Neuronal stem cell (in vitro differentiated cells): Measurements from ENCODE around the gene C11orf52.

Experiments used
- DNase-seq: peaks from one replicate; pipeline ENCODE4 v3.0.0-alpha.2; 2013; ENCODE audit warnings: low spot score
- H2AFZ ChIP-seq: one replicate; pipeline ENCODE4 v1.6.1; 2013; ENCODE audit warnings: mild to moderate bottlenecking, low read length, inconsistent platforms
- H2AK5ac ChIP-seq: 2 replicates; pipeline ENCODE4 v1.6.1; 2013; ENCODE audit warnings: low read depth, mild to moderate bottlenecking, inconsistent platforms, low read length, moderate library complexity, mixed read lengths
- H2BK120ac ChIP-seq: 2 replicates; pipeline ENCODE4 v1.6.1; 2013; ENCODE audit warnings: low read depth, mild to moderate bottlenecking, inconsistent platforms, low read length, moderate library complexity, mixed read lengths
- H2BK12ac ChIP-seq: one replicate; pipeline ENCODE4 v1.6.1; 2013; ENCODE audit warnings: low read length, inconsistent platforms
- H2BK15ac ChIP-seq: 2 replicates; pipeline ENCODE4 v1.6.1; 2013; ENCODE audit warnings: mild to moderate bottlenecking, low read length, inconsistent platforms, mixed read lengths
- H2BK5ac ChIP-seq: one replicate; pipeline ENCODE4 v1.6.1; 2013; ENCODE audit warnings: inconsistent platforms, mild to moderate bottlenecking, low read length, moderate library complexity
- H3K14ac ChIP-seq: one replicate; pipeline ENCODE4 v1.6.1; 2013; ENCODE audit warnings: low read length, inconsistent platforms
- H3K18ac ChIP-seq: 2 replicates; pipeline ENCODE4 v1.6.1; 2013; ENCODE audit warnings: low read length, inconsistent platforms
- H3K23ac ChIP-seq: 2 replicates; pipeline ENCODE4 v1.6.1; 2013; ENCODE audit warnings: low read depth, mild to moderate bottlenecking, mixed read lengths, low read length, inconsistent platforms; ENCODE audit not compliant: poor library complexity
- H3K27ac ChIP-seq: replicated peaks from 3 replicates; pipeline ENCODE4 v1.5.1; 2013; ENCODE audit warnings: low read length, inconsistent platforms
- H3K27me3 ChIP-seq, 3 experiments: 2 replicates each; pipeline ENCODE4 v1.6.1; 2013; ENCODE audit warnings: low read length in 3 of 3, mild to moderate bottlenecking in 2 of 3, inconsistent platforms in 1 of 3, low read depth in 1 of 3, mixed read lengths in 1 of 3, moderate library complexity in 1 of 3; ENCODE audit not compliant: control insufficient read depth in 3 of 3, insufficient read depth in 3 of 3
- H3K36me3 ChIP-seq, 2 donors: replicated peaks in 1 of 2; 2 replicates each; pipeline ENCODE4 v1.6.1; 2013; ENCODE audit warnings: low read length in 2 of 2; ENCODE audit not compliant: control insufficient read depth in 2 of 2, insufficient read depth in 2 of 2
- H3K4ac ChIP-seq: 2 replicates; pipeline ENCODE4 v1.6.1; 2013; ENCODE audit warnings: inconsistent platforms, mild to moderate bottlenecking, low read length, moderate library complexity
- H3K4me1 ChIP-seq, 2 donors: 1 replicate in 1 of 2; 2 replicates in 1 of 2; pipeline ENCODE4 v1.6.1; 2013; ENCODE audit warnings: low read length in 2 of 2, low read depth in 1 of 2; ENCODE audit not compliant: control insufficient read depth in 2 of 2, insufficient read depth in 1 of 2
- H3K4me2 ChIP-seq: one replicate; pipeline ENCODE4 v1.6.1; 2013; ENCODE audit warnings: mild to moderate bottlenecking, low read length, inconsistent platforms; ENCODE audit not compliant: insufficient read depth, poor library complexity, severe bottlenecking
- H3K4me3 ChIP-seq, 2 donors: 2 replicates each; pipeline ENCODE4 v1.5.1; 2013; ENCODE audit warnings: low read length in 2 of 2, mild to moderate bottlenecking in 2 of 2, inconsistent platforms in 1 of 2, moderate library complexity in 1 of 2
- H3K79me1 ChIP-seq: one replicate; pipeline ENCODE4 v1.6.1; 2013; ENCODE audit warnings: low read depth, mild to moderate bottlenecking, inconsistent platforms, low read length, moderate library complexity
- H3K9ac ChIP-seq: one replicate; pipeline ENCODE4 v1.6.1; 2013; ENCODE audit warnings: mild to moderate bottlenecking, low read depth, low read length, inconsistent platforms; ENCODE audit not compliant: poor library complexity
- H3K9me3 ChIP-seq, 2 donors: replicated peaks in 1 of 2; 2 replicates each; pipeline versions ENCODE3 to v1.6.1; 2013; ENCODE audit warnings: low read length in 2 of 2, mild to moderate bottlenecking in 2 of 2, inconsistent platforms in 1 of 2, low read depth in 1 of 2, mixed read lengths in 1 of 2, moderate library complexity in 1 of 2; ENCODE audit not compliant: control insufficient read depth in 2 of 2, insufficient read depth in 1 of 2
- H4K8ac ChIP-seq: one replicate; pipeline ENCODE4 v1.6.1; 2013; ENCODE audit warnings: low read depth, mild to moderate bottlenecking, inconsistent platforms, low read length, moderate library complexity
- H4K91ac ChIP-seq: one replicate; pipeline ENCODE4 v1.6.1; 2013; ENCODE audit warnings: low read length, low read depth, mild to moderate bottlenecking, inconsistent platforms; ENCODE audit not compliant: poor library complexity
- whole genome bisulfite sequencing, 2 donors: extraction: QIAGEN DNeasy Blood & Tissue Kit; methylation state at CpG; one replicate each; pipeline ENCODE4 v1.1.7; 2013; ENCODE audit warnings: missing lambda C conversion rate in 2 of 2, mixed read lengths in 1 of 2; ENCODE audit not compliant: insufficient read length in 2 of 2, insufficient replicate concordance in 1 of 2; ENCODE audit errors: extremely low coverage in 2 of 2; 5-methylcytosine and 5-hydroxymethylcytosine counted together

The C11orf52 gene

DNA sequence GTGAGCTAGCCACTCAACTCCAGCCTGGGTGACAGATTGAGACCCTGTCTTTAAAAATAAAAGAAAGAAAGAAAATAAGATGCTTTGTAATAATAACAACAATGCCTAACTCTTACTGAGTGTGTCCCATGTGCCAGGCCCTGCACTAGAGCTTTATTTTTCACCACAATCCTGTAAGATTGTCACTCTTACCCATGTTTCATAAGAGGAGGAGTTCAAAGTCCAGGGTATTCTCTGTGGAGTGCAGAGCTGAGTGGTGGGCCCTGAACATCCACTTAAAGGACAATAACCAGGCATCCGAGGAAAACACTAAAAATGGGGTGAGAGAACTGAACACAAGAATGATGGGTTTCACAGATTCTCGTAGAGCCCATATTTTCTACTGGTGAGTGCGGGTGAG, 925 bp upstream of the C11orf52 start:
- no peak overlapping the region for H2BK12ac ChIP-seq
- H4K8ac ChIP-seq, result no peak overlapping the region
- peak overlapping the region; percentile 96 for H2AFZ ChIP-seq
- H3K4ac ChIP-seq, result no peak overlapping the region
- no peak overlapping the region for H2BK15ac ChIP-seq
- no peak overlapping the region for H2AK5ac ChIP-seq
- H3K4me3 ChIP-seq, result no peak overlapping the region
- no peaks in the 10 kb centered on the region for H3K27me3 ChIP-seq
- H4K91ac ChIP-seq, result no peak overlapping the region
- no peak overlapping the region for H3K27ac ChIP-seq
- H3K36me3 ChIP-seq, result no peaks in the 10 kb centered on the region
- no peak overlapping the region for H3K23ac ChIP-seq
- no peak for DNase-seq
- no peak overlapping the region for H3K4me2 ChIP-seq
- H3K4me1 ChIP-seq, result peaks cover 3 to 5% of the 10 kb centered on the region in 2 donors
- H2BK120ac ChIP-seq, result no peak overlapping the region
- no peaks in the 10 kb centered on the region for H3K9me3 ChIP-seq
- no peak overlapping the region for H3K9ac ChIP-seq
- no peak overlapping the region for H3K18ac ChIP-seq
- no peak overlapping the region for H3K14ac ChIP-seq
- H3K79me1 ChIP-seq, result no peaks in the 10 kb centered on the region
- no peak overlapping the region for H2BK5ac ChIP-seq
- no CpG with 5 or more reads among the region's 3 CpGs for WGBS, 2 donors

DNA sequence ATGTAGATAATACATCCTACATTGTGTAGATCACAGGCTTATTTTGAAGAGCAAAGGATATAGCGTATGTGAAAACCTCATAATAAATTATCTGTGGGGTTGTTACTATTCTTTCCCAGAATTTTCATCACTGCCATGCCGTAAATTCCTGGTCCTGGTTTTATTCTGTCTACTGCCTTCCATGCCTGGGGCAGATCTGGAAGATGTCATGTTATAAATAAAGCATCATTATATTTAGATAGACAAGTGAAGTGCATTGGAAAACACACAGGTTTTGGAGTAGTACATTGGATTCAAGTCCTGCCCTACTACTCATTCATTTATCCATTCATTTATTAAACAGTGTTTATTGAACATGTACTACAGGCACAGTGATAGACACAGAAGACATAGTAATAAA, 2.2 kb downstream of the C11orf52 start:
- Histone ChIP-seq H2BK5ac (no peak overlapping the region), H4K91ac (no peak overlapping the region), H3K23ac (no peak overlapping the region), H3K9ac (no peak overlapping the region), H3K14ac (no peak overlapping the region), H2BK120ac (no peak overlapping the region), H3K36me3 (no peaks in the 10 kb centered on the region), H3K27ac (no peak overlapping the region), H3K9me3 (no peaks in the 10 kb centered on the region), H2AFZ (no peak overlapping the region), H4K8ac (no peak overlapping the region), H3K79me1 (no peaks in the 10 kb centered on the region), H3K4ac (no peak overlapping the region), H3K27me3 (no peaks in the 10 kb centered on the region), H2AK5ac (no peak overlapping the region), H2BK12ac (no peak overlapping the region), H3K4me1 (peaks cover 7% of the 10 kb centered on the region in 2 donors), H3K4me3 (no peak overlapping the region), H3K4me2 (no peak overlapping the region), H3K18ac (no peak overlapping the region), H2BK15ac (no peak overlapping the region)
- WGBS, 2 donors, result no CpG with 5 or more reads among the region's 2 CpGs
- no peak for DNase-seq

- Histone ChIP-seq H2BK12ac (no peak overlapping the region), H3K36me3 (no peaks in the 10 kb centered on the region), H3K79me1 (no peaks in the 10 kb centered on the region), H3K9me3 (no peaks in the 10 kb centered on the region), H2BK5ac (no peak overlapping the region), H3K4me3 (no peak overlapping the region), H3K23ac (no peak overlapping the region), H3K18ac (no peak overlapping the region), H2BK15ac (no peak overlapping the region), H3K4me2 (no peak overlapping the region), H3K4me1 (peaks cover 13% of the 10 kb centered on the region in 2 donors), H3K27me3 (no peaks in the 10 kb centered on the region), H3K27ac (no peak overlapping the region), H3K14ac (no peak overlapping the region), H4K91ac (no peak overlapping the region), H3K9ac (no peak overlapping the region), H2AK5ac (no peak overlapping the region), H4K8ac (no peak overlapping the region), H3K4ac (no peak overlapping the region), H2BK120ac (no peak overlapping the region), H2AFZ (no peak overlapping the region)
- DNase-seq, result no peak
- no CpG with 5 or more reads among the region's 7 CpGs for WGBS, 2 donors
Observed at GRCh38 chr11:111921541-111922230, 3.0 kb downstream of the C11orf52 start.

DNA sequence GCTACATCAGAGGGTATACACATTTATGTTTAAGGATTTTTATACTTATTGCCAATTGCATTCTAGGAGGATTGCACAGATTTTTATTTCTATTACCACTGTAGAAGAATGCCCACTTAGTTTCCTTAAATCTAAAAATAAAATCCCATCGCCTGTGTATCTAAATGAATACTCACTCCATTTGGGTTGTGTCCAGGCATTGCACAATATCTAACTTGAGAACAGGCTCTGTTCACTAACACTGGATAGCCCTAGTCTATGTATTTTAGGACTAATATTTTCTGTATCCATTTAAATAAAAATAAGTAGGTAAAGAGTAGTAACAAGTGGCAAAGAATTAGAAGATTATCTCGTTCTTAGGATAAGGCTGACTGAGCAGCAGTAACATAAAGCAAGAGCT, 4.1 kb downstream of the C11orf52 start:
- H3K27me3 ChIP-seq, result no peaks in the 10 kb centered on the region
- H3K18ac ChIP-seq, result no peak overlapping the region
- H4K8ac ChIP-seq, result no peak overlapping the region
- H3K36me3 ChIP-seq, result no peaks in the 10 kb centered on the region
- H3K4me1 ChIP-seq, result peaks cover 13 to 14% of the 10 kb centered on the region in 2 donors
- H2BK12ac ChIP-seq, result no peak overlapping the region
- WGBS, 2 donors, result no CpG with 5 or more reads among the region's 2 CpGs
- no peak overlapping the region for H3K14ac ChIP-seq
- no peak overlapping the region for H2BK15ac ChIP-seq
- no peak for DNase-seq
- H2AK5ac ChIP-seq, result no peak overlapping the region
- no peak overlapping the region for H3K4me2 ChIP-seq
- no peak overlapping the region for H2BK5ac ChIP-seq
- H4K91ac ChIP-seq, result no peak overlapping the region
- H3K4ac ChIP-seq, result no peak overlapping the region
- H3K9ac ChIP-seq, result no peak overlapping the region
- peak overlapping the region; percentile 89 for H2AFZ ChIP-seq
- H3K23ac ChIP-seq, result no peak overlapping the region
- no peak overlapping the region for H2BK120ac ChIP-seq
- no peaks in the 10 kb centered on the region for H3K9me3 ChIP-seq
- H3K79me1 ChIP-seq, result no peaks in the 10 kb centered on the region
- H3K4me3 ChIP-seq, result no peak overlapping the region
- H3K27ac ChIP-seq, result no peak overlapping the region
